ENCODE data around the gene TOP3A. TPM values are rescaled to one million over a fixed set of nuclear protein-coding genes. Genes with fewer than 3 reads are reported as not detected.
A peak's percentile ranks its signal among the peaks of the same experiment; 100 is the strongest.

TOP3A gene
- total and polyA plus RNA-seq, 2 of the 13 experiments (the other 11 are each of a cell fraction or from before 2014, with no cell fraction given) = 16.9 to 36.8 TPM

- Histone ChIP-seq H4K20me1 (ENCODE audit: insufficient read depth, low read length) (peaks cover 18% of the 10 kb centered on the region), H3K27me3 (ENCODE audit: control insufficient read depth in 1 of 2, insufficient read depth in 2 of 2, low read length in 2 of 2) (no peaks in the 10 kb centered on the region; a peak in 1 of 5 replicates), H3K4me2 (ENCODE audit: low read depth, low read length) (peak overlapping the region; percentile 49), H3K4me1 (ENCODE audit: insufficient read depth, low read length) (peaks cover 53% of the 10 kb centered on the region), H3K4me3 (replicated peaks in 1 of 3; ENCODE audit: insufficient read depth in 1 of 3, low read depth in 2 of 3, low read length in 3 of 3) (no peak overlapping the region), H2AFZ (ENCODE audit: low read length) (no peak overlapping the region), H3K9me3 (ENCODE audit: low read length) (no peaks in the 10 kb centered on the region), H3K36me3 (replicated peaks in 1 of 2; ENCODE audit: control insufficient read depth in 1 of 2, insufficient read depth in 2 of 2, low read length in 2 of 2) (peaks cover 25 to 35% of the 10 kb centered on the region in 2 experiments), H3K27ac (ENCODE audit: extremely low read length, insufficient read depth, low read length) (no peak overlapping the region), H3K79me2 (ENCODE audit: insufficient read depth, low read length) (peaks cover 53% of the 10 kb centered on the region), H3K9ac (ENCODE audit: insufficient read depth, low read depth, low read length) (0 out of 2 replicates have a peak overlapping the region, but pooled peaks have one; percentile 13)
- TF ChIP-seq FOSL2 (CRISPR knock-in tag; IDR thresholded peaks at IDR 0.05) (no peak), SMAD1 (CRISPR knock-in tag; IDR thresholded peaks at IDR 0.05; ENCODE audit: borderline replicate concordance, low read depth) (no peak), REST (IDR thresholded peaks at IDR 0.05; ENCODE audit: borderline replicate concordance in 1 of 2, low read depth in 1 of 2, low read length in 2 of 2) (no peak), AGO2 (optimal IDR thresholded peaks at IDR 0.05; ENCODE audit: low read depth, low read length) (peak; percentile 52), ZNF251 (CRISPR knock-in tag; IDR thresholded peaks at IDR 0.05) (no peak), MXD1 (CRISPR knock-in tag; IDR thresholded peaks at IDR 0.05) (0 out of 2 replicates have a peak, but pooled peaks have one; percentile 33), KDM1A (CRISPR knock-in tag; IDR thresholded peaks at IDR 0.05) (no peak), POLR2A (IDR thresholded peaks at IDR 0.05; ENCODE audit: insufficient read depth in 1 of 2, low read depth in 2 of 2, low read length in 2 of 2) (0 out of 4 replicates have a peak, but pooled peaks of 1 of the 2 experiments have one; percentile 13)
- DNase-seq (ENCODE audit: low spot score) (no peak), FAIRE-seq (no peak), ATAC-seq (no peak)
- intact Hi-C loops (cut with micrococcal nuclease; ENCODE audit: unreplicated experiment) (no loop called here), in situ Hi-C loops (cut with HindIII; ENCODE audit: extremely low pct_ligation_motif_present, low pct_unique_long_range_greater_than_20kb) (no loop called here)
- ChIA-PET POLR2A (no interaction called here), CTCF (ENCODE audit: low intra/inter-chr PET ratio, low total read pairs) (no interaction called here)
- 96% methylated on average over 4 of the region's 7 CpGs for WGBS (ENCODE audit: low lambda C conversion rate)
- BruUV-seq (replicated peaks) = no TSS peak
These were observed 5.5 kb upstream of the TOP3A start for GRCh38 chr17:18320301-18320700.

Measured in HepG2 (cell line).